GM18861 (cell line): Measurements from ENCODE around the gene MAP3K1.
"Not testable (repeated sequence)": the region's sequence is repeated elsewhere in the genome, so short reads cannot be mapped to it uniquely, and the experiment has no call there.

Experiments used
- ATAC-seq: cut with Tn5 transposase; IDR thresholded peaks from one replicate; pipeline ENCODE4 v1.9.1; 2021; ENCODE audit not compliant: unreplicated experiment

The MAP3K1 gene

DNA sequence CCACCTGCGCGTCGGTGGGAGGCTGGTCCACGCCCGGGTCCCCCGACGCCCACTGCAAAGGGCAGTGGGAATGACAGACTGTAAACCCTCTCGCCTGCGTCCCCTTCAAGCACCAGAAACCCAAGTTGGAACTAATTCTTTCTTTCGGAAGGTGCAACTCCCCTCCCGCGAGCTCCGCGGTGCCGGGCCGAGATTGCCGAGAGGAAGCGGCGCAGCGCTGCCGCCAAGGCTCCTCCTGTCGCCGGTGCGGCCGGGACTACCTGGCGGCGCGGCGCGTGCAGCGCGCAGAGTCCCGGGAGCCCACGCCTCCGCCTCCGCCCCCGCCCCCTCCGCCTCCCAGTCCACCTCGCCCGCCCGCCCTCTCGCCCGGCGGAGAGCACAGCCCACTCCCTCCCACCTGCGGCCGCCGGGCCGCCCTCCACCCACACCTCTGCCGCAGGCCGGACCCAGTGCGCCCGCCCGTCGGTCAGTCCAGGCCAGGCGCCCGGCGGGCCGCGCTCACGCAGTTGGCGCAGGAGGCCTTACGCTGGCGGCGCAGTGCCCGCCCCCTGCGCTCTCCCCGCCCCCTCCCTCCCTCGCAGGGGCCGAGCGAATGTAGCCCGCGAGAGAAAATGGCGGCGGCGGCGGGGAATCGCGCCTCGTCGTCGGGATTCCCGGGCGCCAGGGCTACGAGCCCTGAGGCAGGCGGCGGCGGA, at the start of gene MAP3K1:
MAP3K1 (plus strand) TSS at position 587 of the 695 bp plus-strand sequence; CDS start at position 612, 25 bp downstream.
- peak; percentile 44 for ATAC-seq

DNA sequence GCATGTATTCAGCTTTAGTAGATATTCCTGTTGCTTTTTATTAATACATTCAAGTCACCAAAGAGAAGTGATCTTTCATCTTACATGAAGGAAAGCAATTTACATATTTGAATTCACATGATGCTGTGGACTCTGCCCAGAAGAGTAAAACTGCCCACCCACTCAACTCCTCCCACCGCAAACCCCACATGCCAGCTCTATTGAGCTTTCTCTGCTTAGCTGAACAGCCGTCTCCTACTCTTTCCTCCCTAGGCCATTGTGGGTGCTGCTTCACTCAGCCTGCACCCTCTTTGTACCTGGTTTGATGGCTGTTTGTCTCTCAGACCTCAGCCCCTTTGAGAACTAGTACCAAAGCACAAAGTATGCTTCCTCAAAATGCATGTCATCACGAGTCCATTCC, 48.4 kb upstream of the MAP3K1 start:
- no peak for ATAC-seq

DNA sequence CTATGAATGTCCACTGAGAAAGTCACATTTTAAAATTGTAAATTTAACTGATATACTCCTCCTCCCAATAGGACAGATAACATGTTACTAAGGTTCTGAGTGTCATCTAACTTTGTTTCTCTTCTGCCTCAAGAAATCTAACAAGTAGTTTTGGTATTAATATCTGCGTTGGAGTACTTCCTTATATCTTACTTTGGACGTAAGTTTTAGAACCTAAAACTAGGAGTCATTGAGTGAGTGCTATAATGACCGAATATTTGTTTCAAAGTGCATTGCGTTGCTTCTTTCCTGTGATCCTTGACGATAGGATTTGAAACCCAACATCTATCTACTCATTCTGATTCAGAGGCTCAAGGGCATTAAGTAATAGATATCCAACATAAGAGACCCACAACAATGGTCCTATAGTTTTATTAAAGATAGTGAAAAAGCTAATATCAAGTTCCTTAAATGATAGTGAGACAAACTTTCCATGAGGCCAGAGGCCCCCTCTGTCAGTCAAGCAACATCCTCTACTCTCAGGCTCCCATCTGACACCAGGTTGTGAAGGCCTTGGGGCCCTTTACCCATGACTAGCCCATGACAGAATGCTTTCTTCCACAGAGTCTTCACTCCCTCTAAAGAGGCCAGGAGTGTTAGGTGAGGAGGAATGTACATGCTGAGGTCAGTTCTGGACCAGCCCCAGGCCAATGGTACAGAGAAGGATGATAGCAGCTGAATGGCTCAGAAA, 45.3 kb upstream of the MAP3K1 start:
- no peak for ATAC-seq

DNA sequence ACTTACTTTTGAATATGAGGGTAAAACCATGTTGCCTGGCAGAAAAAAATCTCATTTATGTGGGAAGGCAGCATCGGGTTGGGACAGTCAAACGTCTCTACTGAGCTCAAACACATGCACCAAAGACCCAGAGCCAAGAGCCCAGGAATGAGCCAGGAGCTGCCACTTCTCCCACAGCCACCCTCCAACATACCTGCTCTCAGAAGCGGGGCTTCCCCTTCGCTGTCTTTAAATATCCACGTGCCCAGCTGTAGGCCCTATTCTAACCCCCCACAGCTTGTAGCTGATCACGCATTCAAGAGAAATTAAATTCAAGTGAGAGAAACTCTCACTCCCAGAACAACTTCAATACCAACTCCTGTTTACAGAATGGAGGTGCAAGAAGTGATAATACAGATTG, 42.6 kb upstream of the MAP3K1 start:
- ATAC-seq = no peak

DNA sequence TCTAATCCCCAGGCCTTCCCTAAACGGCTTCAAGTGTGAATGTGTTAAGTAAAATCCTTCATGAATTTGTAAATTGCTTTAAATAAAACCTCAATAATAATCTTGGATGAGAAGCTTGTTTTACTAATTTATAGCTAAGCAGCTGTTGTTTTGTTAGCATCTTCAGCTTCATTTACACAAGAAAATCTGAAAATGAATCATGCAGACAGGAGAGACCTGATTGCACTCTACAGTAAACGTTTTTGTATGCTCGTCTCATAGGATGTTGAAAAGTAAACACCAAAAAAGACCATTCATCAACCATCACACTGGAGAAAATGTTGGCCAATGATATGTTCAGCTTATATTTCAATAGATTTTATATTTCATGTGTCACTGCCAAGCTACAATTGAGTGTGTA, 40.4 kb upstream of the MAP3K1 start:
- ATAC-seq = no peak

DNA sequence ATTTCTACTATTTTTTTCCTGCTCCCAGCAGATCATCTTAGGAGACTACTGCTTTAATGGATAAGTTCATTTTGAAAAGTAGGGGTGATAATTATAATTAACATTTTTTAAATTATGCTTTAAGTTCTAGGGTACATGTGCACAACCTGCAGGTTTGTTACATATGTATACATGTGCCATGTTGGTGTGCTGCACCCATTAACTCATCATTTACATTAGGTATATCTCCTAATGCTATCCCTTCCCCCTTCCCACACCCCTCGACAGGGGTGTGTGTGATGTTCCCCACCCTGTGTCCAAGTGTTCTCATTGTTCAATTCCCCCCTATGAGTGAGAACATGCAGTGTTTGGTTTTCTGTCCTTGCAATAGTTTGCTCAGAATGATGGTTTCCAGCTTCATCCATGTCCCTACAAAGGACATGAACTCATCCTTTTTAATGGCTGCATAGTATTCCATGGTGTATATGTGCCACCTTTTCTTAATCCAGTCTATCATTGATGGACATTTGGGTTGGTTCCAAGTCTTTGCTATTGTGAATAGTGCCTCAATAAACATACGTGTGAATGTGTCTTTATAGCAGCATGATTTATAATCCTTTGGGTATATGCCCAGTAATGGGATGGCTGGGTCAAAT, 39.0 kb upstream of the MAP3K1 start:
- not testable (repeated sequence) for ATAC-seq

DNA sequence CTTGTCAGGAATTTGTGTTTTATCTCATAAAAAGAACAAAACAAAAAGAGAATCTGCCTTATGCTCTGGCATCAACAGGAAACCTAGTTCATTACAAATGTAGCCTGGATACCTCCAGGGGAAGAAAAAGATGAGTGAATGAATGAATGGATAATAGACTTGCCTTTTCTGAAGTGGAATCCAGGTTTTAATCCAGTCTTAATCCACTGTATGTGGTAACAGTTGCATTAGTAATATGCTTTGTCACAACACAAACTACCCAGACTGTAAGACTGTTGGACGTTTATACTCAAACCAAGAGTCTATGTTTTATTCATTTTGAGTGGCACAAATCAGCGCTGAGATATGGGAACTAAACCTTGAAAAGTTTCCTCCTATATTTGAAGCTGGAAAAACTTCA, 32.1 kb upstream of the MAP3K1 start:
- no peak for ATAC-seq

DNA sequence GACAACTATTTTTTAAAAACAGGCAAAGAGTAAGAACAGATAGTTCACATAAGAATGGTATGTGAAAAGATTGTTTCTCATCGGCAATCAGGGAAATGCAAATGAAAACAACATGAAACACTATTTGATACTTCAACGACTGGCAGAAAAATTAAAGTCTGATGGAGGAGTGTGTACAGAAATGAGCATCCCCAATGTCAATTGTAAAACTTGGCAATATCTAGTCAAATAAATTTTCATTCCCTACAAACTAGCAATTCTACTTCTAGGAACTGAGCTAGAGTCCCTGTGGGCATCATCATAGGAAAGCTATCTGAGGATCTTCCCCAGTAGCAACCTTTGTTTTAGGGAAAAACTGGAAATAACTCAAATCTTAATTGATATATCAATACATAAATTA, 29.0 kb upstream of the MAP3K1 start:
- no peak for ATAC-seq

DNA sequence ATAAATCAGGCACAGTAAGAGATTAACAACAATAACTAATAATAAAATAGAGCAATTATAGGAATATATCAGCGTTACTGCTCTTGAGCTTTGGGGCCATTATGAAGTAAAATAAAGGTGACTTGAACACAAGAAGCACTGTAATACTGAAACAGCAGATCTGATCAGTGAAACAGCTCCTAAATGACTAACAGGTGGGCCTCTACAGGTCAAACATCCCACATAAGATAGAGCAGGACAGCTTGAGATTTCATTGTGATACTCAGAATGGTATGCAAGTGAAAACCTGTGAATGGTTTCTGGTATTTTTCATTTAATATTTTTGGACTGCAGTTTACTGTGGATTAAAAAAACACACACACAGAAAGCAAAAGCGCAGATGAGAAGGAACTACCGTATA, 24.0 kb upstream of the MAP3K1 start:
- no peak for ATAC-seq

DNA sequence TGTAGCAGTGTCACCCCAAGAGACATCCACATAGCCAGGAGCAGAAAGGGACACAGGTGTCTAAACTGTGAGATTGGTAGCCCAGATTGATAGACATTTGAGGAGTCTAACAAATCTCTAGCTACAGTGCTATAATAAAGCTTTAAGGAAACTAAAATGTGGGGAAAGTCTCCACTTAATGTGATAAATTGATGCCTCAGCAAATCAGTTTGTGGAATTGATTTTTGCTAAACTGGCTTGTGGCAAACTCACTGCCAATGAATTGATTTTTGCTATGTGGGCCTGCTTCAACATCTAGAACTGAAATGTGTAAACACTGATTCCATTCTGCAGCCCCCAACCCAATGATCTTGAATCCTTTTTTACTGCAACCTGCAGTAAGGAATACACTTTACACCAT, 16.8 kb upstream of the MAP3K1 start:
- ATAC-seq = no peak

DNA sequence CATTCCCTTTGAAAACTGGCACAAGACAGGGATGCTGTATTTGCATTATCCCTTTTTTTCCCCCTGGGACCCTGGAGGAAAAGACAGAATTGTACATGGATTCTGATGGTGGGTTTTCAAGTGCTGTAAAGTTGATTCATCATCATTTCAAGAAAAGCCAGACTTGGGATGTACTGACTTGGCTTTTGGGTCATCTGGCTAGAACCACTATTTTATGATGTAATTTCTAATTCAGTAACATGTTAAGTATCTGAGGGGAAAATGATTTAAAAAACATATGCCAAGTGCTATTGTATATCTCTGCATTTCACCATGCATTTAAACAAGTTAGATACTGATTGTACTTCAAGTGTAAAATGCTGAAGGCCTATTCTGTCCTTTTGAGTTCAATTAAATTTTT, 15.2 kb upstream of the MAP3K1 start:
- ATAC-seq = no peak

DNA sequence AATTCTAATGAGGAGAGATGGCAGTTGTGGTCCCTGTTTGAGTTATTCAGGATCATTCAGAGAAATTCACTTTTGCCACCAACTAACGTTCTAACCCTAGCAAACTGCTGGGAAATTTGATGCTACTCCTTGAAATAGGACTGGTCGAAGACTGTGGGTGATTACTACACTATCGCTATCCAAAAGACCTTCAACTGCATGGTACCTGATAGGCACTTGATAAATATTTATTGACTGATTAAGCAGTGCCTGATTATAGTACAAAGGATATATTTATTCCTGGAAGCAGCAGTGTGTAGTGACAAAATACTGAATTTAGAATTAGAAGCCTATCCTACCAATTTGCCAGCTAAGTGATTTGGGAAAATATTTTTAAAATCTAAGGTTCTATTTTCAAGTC, 14.1 kb upstream of the MAP3K1 start:
- ATAC-seq = no peak

DNA sequence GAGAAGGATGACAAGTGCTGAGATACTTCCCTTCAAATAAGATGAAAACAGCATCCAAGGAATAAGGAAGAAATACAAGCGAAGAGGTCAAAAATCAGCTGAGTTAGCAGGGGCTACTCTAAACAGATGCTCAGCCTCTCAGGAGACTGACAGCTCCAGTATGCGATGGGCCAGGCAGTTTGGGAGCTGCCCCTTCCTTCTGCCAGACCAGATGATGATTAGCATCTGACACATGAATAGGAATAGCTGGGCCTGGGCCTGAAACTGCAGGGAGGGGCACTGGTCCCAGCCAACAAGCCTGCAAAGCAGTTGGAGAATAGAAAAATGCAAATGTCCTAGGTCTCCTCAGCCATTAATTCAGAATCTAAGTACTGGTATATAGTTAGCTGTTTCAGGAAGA, 13.1 kb upstream of the MAP3K1 start:
- ATAC-seq = no peak

DNA sequence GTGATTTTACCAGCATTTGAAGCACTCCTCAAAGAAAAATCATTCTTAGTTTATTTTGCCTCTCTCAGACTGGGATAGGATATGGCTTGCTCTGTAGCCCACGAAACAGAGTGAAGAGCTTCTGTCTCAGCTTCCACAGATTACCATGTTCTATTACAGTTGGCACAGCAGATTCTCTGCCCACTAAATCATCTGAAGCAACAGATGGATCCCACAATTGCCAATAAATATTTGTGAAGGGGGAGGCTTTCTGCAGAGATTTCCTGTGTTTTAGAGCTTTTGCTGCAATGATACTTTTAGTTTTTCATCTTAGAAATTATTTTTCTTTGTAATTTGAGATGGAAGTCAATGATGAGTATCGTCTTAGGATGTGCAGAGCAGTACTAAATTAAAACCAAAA, 12.3 kb upstream of the MAP3K1 start:
- no peak for ATAC-seq

DNA sequence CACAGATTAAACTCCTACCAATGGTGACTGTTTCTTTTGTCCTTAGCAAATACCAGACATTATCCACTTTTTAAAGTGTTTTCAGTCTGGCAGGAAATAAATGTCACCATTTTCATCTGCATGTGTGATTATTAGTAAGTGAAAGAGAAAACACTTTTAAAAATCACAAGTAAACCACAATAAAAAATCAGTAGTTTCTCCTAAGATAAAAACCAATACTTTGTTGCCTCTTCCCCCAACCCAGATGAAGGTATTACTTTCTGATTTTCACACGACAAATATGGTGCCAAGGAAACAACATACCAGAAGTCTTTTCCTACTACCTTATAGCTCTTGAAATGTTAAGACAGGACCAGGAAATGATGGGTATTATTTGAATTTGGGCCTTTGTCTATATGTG, 11.5 kb upstream of the MAP3K1 start:
- ATAC-seq = no peak

DNA sequence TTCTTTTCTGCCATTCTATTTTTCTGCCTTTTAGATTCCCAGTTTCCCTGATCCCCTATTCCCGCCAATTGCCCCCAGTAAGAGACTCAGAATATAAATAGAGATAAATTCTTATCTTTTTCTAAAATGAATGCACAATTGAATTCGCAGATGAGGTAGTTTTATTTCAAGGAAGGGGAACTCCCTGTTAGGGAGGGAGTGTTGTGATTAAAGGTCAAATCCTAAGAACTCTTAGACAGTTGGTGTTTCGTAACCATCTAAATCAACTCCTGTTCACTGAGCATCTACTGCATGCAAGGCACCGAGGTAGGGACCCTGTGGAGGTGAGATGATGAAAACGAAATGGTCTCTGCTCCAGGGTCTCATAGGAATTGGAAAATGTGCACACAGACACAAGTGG, 7.7 kb upstream of the MAP3K1 start:
- ATAC-seq = no peak

DNA sequence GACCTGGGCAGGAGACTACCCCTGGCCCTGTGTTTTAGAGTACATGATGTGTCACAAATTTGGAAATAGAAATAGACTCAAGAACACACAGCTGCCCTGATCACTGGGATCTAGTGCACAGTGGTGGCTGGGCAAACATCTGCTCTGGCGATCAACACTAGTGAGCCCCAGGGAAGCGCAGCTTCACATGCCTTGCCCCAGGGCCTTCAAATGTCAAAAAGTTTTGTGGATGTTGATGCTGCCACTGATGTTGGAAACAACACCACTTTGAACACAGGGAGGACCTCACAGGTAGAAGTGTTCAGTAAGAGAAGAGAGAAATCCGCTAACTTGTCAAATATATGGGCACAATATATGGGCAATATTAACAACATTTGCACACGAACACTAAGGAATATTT, 7.1 kb upstream of the MAP3K1 start:
- no peak for ATAC-seq

DNA sequence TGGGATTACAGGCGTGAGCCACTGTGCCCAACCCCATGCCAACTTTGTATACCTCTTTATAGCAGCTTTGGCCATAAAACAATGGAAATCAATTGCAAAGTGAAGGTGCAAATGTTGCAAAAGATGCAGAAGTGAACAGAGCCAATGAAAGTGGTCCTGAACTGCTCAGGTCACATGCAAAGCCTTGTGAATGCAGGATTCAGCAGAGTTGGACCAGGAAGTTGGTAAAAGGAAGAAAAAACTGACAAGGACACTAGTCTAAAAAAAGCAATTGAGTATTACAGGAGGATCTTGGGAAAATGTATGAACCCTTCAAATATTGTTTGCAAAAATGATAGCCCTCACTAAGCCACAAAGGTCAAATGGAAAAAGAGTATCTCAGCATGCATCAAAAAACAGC, 4.5 kb upstream of the MAP3K1 start:
- no peak for ATAC-seq

DNA sequence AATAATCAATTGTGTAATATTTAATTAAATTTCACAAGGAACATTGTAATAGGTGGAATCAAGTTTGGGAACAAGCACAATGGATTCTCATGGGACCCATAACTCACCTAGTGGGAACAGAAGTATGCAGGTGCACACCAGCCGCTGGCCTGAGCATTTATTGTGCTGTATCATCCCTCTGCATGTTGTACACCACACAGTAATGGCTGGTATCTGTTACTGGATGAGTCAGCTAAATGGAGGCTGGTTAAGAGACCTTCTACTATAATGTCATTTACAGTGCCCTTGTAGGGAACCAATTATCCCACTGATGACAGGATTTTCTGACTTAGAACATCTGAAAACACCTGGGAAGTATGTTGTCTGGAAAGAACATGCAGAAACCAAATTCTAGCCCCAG, 3.2 kb upstream of the MAP3K1 start:
- ATAC-seq = no peak

DNA sequence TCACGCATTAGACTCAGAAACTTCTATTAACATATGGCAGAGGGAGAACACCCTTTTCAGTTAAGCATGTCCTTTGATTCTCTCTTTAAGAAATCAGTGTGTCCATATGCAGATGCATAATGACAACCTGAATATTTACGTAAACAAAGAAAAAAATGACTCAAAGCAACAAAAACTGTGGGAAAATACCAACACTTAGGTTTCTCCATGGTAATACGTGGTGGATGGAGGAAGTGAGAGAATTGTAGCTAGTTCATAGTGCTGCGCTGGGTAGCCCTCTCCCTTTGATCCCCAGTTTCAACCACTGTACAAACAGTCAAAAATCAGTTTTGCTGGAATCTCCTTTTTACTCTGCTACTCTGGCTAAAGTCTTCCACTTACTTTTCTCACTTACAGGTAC, 2.0 kb upstream of the MAP3K1 start:
- ATAC-seq = no peak

DNA sequence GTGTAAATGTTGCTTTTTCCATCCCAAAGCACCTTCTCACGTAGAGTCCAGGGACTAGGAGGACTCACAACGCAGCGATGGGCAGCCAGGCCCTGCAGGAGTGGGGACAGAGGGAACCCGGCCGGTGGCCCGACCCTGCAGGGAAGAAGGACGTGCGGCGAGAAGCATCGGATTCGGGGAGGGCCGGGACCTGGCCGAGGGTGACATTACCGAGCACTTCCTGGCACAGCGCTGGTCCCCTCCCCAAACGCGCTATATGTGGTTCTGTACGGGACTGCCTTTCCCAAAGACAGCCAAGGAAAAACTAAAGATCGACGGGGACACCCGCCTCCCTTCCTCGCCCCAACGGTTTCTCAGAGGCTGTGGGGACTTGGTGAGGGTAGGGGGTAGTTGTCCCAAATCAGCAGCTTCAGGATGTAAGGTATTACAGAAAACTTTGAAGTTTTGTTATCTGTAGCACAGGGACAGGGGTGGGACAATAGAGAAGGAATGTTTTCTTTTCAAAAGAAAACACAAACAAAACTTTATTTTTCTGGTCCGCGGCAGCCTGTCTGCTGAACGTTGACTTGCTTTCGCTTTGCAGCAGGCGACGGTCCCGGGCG, 887 bp upstream of the MAP3K1 start:
- ATAC-seq = no peak
